ENCODE data around the gene GTF2IRD1.

GRCh38 chr7:74409571-74409970 lies 44.1 kb upstream of the GTF2IRD1 start:
- TF ChIP-seq POLR2A (IDR thresholded peaks at IDR 0.05) (no peak), EP300 (IDR thresholded peaks at IDR 0.05) (no peak)
